ENCODE measurements around the gene SCLY.

SCLY gene

DNA sequence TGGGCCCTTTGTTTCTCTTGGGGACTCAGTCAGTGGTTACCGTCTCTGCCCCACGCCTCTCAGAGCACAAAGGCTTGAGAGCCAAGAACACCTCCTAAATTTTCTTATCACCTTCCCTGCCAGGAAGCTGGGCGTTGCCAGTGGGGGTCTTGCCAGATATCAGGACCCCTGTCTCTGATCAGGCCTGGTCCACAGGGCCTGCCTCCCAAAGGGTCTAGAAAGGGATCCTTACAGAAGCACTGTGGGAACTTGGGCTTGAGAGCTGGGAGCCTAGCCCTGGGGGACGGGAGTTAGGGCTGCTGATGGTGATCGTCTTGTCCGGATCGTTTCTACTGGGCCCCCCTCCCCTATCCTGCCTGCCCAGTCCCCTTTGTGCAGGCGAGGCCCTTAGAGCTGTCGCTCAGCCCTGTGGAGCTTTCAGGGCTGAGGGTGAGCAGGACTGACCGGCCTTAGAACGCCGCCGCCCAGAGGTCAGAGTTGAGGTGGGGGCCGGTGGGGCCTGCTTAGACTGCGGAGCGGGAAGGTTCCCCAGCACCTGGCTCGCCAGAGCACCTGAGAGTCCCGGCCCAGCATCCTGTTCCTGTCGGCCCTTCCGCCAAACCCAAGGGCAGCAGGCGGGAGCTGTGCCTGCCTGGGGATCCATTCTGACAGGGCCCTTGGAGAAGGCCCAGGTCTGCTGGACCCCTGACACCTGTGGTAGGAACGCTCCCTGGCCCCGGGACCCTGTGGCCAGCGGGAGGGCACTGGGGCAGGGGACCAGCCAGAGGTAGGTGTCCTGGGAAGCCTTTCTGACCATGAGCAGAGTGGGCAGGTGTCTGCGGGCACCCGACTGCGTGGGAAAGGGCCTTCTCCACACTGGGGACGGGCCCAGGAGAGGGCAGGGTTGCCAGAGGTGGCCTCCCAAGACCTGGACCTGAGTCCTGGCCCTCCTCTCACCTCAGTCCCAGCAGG, 40.3 kb downstream of the SCLY start:
- H3K4me3 ChIP-seq (replicated peaks; ENCODE audit: low read depth, low read length) = no peak overlapping the region
- no peak for DNase-seq (ENCODE audit: low read depth)
- TF ChIP-seq CTCF (IDR thresholded peaks at IDR 0.05; ENCODE audit: low read length, missing control alignments) = no peak

- TF ChIP-seq CTCF (IDR thresholded peaks at IDR 0.05; ENCODE audit: low read length, missing control alignments) = no peak
- H3K4me3 ChIP-seq (replicated peaks; ENCODE audit: low read depth, low read length) = no peak overlapping the region
- no peak for DNase-seq (ENCODE audit: low read depth)
Observed at GRCh38 chr2:238101891-238102841, 41.4 kb downstream of the SCLY start.

GRCh38 chr2:238102865-238103264, 42.1 kb downstream of the SCLY start:
- H3K4me3 ChIP-seq (replicated peaks; ENCODE audit: low read depth, low read length) = no peak overlapping the region
- no peak for DNase-seq (ENCODE audit: low read depth)
- TF ChIP-seq CTCF (IDR thresholded peaks at IDR 0.05; ENCODE audit: low read length, missing control alignments) = no peak

- no peak for TF ChIP-seq CTCF (IDR thresholded peaks at IDR 0.05; ENCODE audit: low read length, missing control alignments)
- no peak for DNase-seq (ENCODE audit: low read depth)
- no peak overlapping the region for H3K4me3 ChIP-seq (replicated peaks; ENCODE audit: low read depth, low read length)
Observed at GRCh38 chr2:238103465-238104225, 42.8 kb downstream of the SCLY start.

GRCh38 chr2:238104226-238104690, 43.5 kb downstream of the SCLY start:
- TF ChIP-seq CTCF (IDR thresholded peaks at IDR 0.05; ENCODE audit: low read length, missing control alignments) = no peak
- no peak for DNase-seq (ENCODE audit: low read depth)
- no peak overlapping the region for H3K4me3 ChIP-seq (replicated peaks; ENCODE audit: low read depth, low read length)

DNA sequence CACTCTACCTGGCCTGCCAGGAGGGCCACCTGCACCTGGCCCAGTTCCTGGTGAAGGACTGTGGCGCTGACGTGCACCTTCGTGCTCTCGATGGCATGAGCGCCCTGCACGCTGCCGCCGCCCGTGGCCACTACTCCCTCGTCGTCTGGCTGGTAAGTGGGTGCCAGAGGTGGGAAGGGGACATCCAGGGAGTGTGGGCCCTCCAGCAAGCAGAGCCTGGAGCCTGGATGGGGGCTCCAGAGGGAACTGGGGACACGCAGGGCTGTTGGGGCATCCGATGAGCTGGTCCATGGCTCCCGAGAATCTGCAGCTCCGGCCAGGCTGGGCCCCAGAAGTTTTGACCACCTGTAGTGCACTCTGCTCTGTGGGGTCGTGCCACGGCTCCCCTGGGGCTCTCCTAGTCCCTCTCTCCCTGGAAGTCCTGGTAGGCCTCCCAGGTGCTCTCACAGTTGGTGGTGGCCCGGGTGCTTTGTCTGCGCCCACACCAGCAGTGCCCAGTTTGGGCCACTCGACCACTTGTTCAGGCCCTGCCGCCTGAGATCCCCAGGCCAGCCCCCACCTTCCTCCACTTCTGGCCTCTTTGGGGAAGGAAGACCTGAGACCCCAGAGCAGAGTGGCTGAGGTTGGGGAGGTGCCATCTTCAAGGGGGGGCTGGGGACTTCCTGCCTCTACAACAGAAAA, 44.0 kb downstream of the SCLY start:
- H3K4me3 ChIP-seq (replicated peaks; ENCODE audit: low read depth, low read length) = no peak overlapping the region
- no peak for DNase-seq (ENCODE audit: low read depth)

More for the DNA sequence above, 44.0 kb downstream of the SCLY start:
- no peak for TF ChIP-seq CTCF (IDR thresholded peaks at IDR 0.05; ENCODE audit: low read length, missing control alignments)

All from fibroblast of pulmonary artery (primary cell).